ENCODE data around the gene TSPAN15.

TSPAN15 gene

DNA sequence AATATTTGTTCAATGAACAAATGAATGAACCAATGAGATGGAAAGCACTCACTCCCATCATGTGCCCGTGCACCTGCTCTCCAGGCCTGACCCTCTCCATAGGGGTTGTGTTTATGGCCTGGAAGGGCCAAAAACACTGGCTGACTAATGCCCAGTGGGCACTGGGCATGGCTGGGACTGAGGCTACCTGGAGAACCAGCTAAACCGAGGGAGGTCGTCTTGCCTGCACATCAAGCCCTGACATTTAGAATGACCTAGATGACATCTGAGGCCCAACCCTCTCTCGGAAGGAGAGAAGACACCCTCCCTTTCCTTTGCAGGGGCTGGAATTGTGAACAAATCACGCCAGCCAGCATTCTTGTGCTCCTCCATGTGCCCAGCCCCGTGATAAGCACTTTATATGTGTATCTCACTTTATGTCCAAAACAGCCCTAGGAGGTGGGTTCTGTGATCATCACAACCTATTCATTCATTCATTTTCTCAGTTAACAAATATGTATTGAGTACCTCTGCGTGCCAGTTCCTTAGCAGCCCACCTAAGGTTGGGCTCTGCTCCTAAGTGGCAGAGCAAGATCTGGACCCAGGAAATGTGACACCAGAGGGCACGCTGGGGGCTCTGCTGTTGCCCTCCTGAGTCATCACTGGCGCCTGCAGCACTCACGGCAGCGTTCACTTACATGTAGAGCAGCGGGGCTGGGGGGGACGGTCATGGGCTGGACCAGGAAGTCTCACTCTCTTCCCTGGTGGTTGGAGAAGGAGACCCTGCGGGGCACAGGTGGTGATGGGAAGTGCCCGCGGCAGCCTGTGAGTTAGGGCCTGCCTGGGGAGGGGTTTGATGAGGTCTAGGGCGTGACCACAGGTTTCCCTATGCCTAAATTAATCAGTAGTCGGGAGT is 52.0 kb downstream of the TSPAN15 start:
- no peak for TF ChIP-seq CTCF (IDR thresholded peaks at IDR 0.05; ENCODE audit: low read depth, low read length, missing control alignments)
- in situ Hi-C loops (cut with HindIII; ENCODE audit: low sequenced_read_pairs) = no loop called here
- H3K4me3 ChIP-seq (ENCODE audit: low read depth, low read length) = no peak overlapping the region
- DNase-seq (ENCODE audit: low read depth) = no peak

DNA sequence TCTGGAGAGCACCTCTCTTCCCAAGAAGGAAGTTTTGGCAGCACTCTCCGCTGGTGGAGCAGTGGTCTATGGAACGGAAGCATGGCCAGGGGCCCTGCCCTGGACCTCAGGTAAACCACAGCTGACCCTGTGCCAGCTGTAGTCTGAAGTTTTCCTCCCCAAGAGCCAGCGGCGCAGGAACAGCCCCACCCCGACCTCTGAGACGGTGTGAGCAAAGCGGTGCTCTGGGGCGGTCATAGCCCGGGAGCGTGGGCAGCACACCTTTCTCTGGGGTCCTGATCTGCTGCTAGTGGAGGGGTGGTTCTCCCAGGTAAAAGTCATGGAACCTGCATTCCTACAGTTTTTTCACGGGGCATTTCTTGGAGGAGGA is 52.6 kb downstream of the TSPAN15 start:
- no peak for TF ChIP-seq CTCF (IDR thresholded peaks at IDR 0.05; ENCODE audit: low read depth, low read length, missing control alignments)
- DNase-seq (ENCODE audit: low read depth) = no peak
- in situ Hi-C loops (cut with HindIII; ENCODE audit: low sequenced_read_pairs) = no loop called here
- no peak overlapping the region for H3K4me3 ChIP-seq (ENCODE audit: low read depth, low read length)

DNA sequence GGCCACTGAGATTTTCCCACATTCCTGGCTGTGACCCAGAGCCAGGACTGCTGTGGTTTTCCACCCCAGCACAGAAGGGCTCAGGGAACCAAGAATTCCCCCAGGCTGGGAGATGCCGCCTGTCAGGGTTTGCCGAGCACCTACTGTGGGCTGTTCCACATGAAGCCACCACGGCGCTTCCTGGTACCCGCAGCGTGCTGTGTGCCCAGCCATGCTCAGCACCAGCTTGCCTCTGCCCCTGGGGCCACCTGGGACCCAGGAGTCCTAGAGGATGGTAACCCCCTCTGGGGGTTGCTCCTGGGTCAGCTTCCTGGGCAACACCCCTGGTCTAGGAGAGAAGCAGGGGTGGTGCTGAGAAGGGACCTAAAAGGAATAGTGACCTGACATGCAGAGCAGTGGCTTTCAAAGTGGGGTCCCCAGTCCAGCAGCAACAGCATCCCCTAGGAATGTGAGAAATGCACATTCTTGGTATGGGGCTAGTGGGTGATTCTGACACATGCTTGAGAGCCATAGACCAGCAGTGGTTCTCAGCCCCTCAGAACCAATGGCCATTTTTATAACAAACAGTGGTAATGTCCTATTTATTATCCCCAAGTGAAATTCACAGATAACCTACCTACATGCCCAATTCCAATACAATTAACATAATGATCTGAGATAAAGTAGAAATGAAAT is 53.4 kb downstream of the TSPAN15 start:
- in situ Hi-C loops (cut with HindIII; ENCODE audit: low sequenced_read_pairs) = no loop called here
- no peak for TF ChIP-seq CTCF (IDR thresholded peaks at IDR 0.05; ENCODE audit: low read depth, low read length, missing control alignments)
- H3K4me3 ChIP-seq (ENCODE audit: low read depth, low read length) = no peak overlapping the region
- no peak for DNase-seq (ENCODE audit: low read depth)

DNA sequence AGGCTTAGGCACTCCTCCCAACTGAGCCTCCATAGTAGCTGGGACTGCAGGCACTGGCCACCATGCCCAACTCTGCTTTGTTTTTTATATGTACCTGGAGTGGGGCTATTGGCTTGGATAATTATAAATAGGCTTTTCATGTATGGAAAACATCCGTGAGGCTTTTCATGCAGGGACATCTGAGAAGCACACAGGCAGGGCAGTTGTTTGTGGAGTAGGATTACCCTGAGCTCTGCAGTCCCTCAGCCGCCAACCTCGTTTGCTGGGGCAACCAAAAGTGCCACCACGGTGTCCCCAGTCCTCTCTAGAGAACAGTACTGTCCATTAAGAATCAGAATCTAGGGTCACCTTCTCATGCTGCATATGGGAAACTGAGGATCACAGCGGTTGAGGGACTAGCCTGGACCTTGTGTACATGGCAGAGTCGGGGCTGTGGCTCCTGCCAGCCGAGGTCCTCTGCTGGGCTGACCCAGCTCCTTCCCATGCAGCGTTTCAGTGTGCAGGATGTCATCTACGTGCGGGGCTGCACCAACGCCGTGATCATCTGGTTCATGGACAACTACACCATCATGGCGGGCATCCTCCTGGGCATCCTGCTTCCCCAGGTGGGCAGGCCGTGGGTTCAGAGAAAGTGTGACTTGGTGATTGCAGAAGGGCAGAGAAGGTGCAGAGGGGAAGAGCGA is 54.5 kb downstream of the TSPAN15 start:
- TF ChIP-seq CTCF (IDR thresholded peaks at IDR 0.05; ENCODE audit: low read depth, low read length, missing control alignments) = no peak
- no peak overlapping the region for H3K4me3 ChIP-seq (ENCODE audit: low read depth, low read length)
- no peak for DNase-seq (ENCODE audit: low read depth)
- in situ Hi-C loops (cut with HindIII; ENCODE audit: low sequenced_read_pairs) = no loop called here

- no peak for TF ChIP-seq CTCF (IDR thresholded peaks at IDR 0.05; ENCODE audit: low read depth, low read length, missing control alignments)
- DNase-seq (ENCODE audit: low read depth) = no peak
- in situ Hi-C loops (cut with HindIII; ENCODE audit: low sequenced_read_pairs) = no loop called here
- no peak overlapping the region for H3K4me3 ChIP-seq (ENCODE audit: low read depth, low read length)
These were observed 55.2 kb downstream of the TSPAN15 start for GRCh38 chr10:69506487-69506833.

- H3K4me3 ChIP-seq (ENCODE audit: low read depth, low read length) = no peak overlapping the region
- no peak for TF ChIP-seq CTCF (IDR thresholded peaks at IDR 0.05; ENCODE audit: low read depth, low read length, missing control alignments)
- DNase-seq (ENCODE audit: low read depth) = no peak
- in situ Hi-C loops (cut with HindIII; ENCODE audit: low sequenced_read_pairs) = no loop called here
These were observed 55.8 kb downstream of the TSPAN15 start for GRCh38 chr10:69506834-69507713.

Data from astrocyte of the cerebellum (primary cell).